B cell (primary cell): ENCODE measurements around the gene DCAKD.

Source experiments
- CTCF ChIP-seq: fragments of 200-600 bp; IDR thresholded peaks from one replicate; pipeline ENCODE4 v1.8.0; 2022; ENCODE audit warnings: antibody characterized with exemption, mild to moderate bottlenecking
- EZH2 ChIP-seq: IDR thresholded peaks from 2 replicates; pipeline ENCODE4 v1.6.1; 2012; ENCODE audit warnings: borderline replicate concordance, low read depth, mild to moderate bottlenecking, moderate library complexity, low read length; ENCODE audit not compliant: insufficient read depth, poor library complexity, severe bottlenecking

- TF ChIP-seq CTCF (peak; percentile 88), EZH2 (no peak)
Measured at GRCh38 chr17:45098869-45099616, 47.6 kb upstream of the DCAKD start.
